Parathyroid adenoma (tissue), 2 donors: ENCODE data around the gene OLFML1.

Experiments
- H2AFZ ChIP-seq: fragments of 300-600 bp; sonication (generic); one replicate; pipeline ENCODE4 v1.7.0; 2017; ENCODE audit warnings: antibody characterized with exemption, mild to moderate bottlenecking
- H3K27ac ChIP-seq: fragments of 300-600 bp; sonication (generic); one replicate; pipeline ENCODE4 v1.7.0; 2017
- H3K27me3 ChIP-seq: fragments of 300-600 bp; sonication (generic); one replicate; pipeline ENCODE4 v1.7.0; 2017; ENCODE audit warnings: low read length; ENCODE audit not compliant: control insufficient read depth, insufficient read depth
- H3K36me3 ChIP-seq: fragments of 300-600 bp; sonication (generic); one replicate; pipeline ENCODE4 v1.7.0; 2017; ENCODE audit warnings: low read length; ENCODE audit not compliant: control insufficient read depth, insufficient read depth
- H3K4me1 ChIP-seq: fragments of 300-600 bp; sonication (generic); one replicate; pipeline ENCODE4 v1.7.0; 2017; ENCODE audit warnings: control low read depth
- H3K4me2 ChIP-seq: fragments of 300-600 bp; sonication (generic); one replicate; pipeline ENCODE4 v1.7.0; 2017; ENCODE audit warnings: low read length
- H3K4me3 ChIP-seq: fragments of 300-600 bp; sonication (generic); one replicate; pipeline ENCODE4 v1.7.0; 2017; ENCODE audit warnings: low read depth, low read length
- H3K79me2 ChIP-seq: fragments of 300-600 bp; sonication (generic); one replicate; pipeline ENCODE4 v1.7.0; 2017; ENCODE audit warnings: control low read depth
- H3K9ac ChIP-seq: fragments of 300-600 bp; sonication (generic); one replicate; pipeline ENCODE4 v1.7.0; 2017; ENCODE audit warnings: mild to moderate bottlenecking
- H3K9me3 ChIP-seq: fragments of 300-600 bp; sonication (generic); one replicate; pipeline ENCODE4 v1.7.0; 2017; ENCODE audit warnings: low read length; ENCODE audit not compliant: control insufficient read depth
- TF ChIP-seq, protein P1 (sequence below): fragments of 300-600 bp; sonication (generic); IDR thresholded peaks from one replicate; pipeline ENCODE4 v1.7.0; 2017; ENCODE audit warnings: antibody characterized with exemption, mild to moderate bottlenecking
- donor health status: primary hyperparathyroidism.

The OLFML1 gene

DNA sequence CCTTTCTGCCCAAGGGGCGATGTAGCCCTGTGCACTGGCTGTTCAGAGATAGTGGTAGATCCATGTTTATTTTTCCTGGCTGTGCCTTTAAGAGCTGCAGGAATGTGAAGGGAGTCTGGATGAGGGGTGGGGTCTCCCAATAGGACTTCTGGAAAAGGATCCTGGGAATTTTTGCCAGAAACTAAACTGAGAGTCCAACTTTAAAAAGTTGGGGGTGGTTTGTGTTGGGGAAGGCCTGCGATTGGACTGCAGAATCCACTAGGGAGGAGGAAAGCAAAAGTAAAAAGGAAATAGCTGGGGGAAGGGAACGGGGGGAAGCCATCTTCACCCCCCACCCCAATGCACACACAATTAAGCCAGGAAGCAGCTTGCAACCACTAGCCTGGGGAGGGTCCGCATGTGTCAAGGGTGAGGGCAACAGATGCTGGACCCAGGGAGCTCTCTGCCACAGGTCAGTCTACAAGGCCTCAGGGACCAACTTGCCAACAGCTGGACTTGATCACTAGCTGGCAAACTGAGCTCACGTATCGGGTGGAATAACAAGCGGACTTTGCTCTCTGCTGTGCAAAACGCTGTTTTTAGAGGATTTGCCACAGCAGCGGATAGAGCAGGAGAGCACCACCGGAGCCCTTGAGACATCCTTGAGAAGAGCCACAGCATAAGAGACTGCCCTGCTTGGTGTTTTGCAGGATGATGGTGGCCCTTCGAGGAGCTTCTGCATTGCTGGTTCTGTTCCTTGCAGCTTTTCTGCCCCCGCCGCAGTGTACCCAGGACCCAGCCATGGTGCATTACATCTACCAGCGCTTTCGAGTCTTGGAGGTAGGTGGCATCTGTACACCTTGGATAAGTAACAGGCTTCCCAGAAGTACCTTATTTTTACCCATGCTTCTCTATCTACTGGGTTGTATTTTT, at the start of gene OLFML1:
Gene OLFML1, plus strand, starts transcription at position 321 of the 912 bp plus-strand sequence. Its CDS starts 370 bp downstream, at position 691.
- H3K27me3 ChIP-seq = no peaks in the 10 kb centered on the region
- no peak within 1 kb of the TSS for H2AFZ ChIP-seq
- no peaks in the 10 kb centered on the region for H3K4me1 ChIP-seq
- no peak within 1 kb of the TSS for H3K27ac ChIP-seq
- TF ChIP-seq, protein P1, sequence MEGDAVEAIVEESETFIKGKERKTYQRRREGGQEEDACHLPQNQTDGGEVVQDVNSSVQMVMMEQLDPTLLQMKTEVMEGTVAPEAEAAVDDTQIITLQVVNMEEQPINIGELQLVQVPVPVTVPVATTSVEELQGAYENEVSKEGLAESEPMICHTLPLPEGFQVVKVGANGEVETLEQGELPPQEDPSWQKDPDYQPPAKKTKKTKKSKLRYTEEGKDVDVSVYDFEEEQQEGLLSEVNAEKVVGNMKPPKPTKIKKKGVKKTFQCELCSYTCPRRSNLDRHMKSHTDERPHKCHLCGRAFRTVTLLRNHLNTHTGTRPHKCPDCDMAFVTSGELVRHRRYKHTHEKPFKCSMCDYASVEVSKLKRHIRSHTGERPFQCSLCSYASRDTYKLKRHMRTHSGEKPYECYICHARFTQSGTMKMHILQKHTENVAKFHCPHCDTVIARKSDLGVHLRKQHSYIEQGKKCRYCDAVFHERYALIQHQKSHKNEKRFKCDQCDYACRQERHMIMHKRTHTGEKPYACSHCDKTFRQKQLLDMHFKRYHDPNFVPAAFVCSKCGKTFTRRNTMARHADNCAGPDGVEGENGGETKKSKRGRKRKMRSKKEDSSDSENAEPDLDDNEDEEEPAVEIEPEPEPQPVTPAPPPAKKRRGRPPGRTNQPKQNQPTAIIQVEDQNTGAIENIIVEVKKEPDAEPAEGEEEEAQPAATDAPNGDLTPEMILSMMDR = no peak
- no peaks in the 10 kb centered on the region for H3K36me3 ChIP-seq
- H3K9me3 ChIP-seq = no peaks in the 10 kb centered on the region
- H3K4me2 ChIP-seq = no peak within 1 kb of the TSS
- no peak within 1 kb of the TSS for H3K9ac ChIP-seq
- no peak within 1 kb of the TSS for H3K4me3 ChIP-seq
- H3K79me2 ChIP-seq = no peaks in the 10 kb centered on the region

DNA sequence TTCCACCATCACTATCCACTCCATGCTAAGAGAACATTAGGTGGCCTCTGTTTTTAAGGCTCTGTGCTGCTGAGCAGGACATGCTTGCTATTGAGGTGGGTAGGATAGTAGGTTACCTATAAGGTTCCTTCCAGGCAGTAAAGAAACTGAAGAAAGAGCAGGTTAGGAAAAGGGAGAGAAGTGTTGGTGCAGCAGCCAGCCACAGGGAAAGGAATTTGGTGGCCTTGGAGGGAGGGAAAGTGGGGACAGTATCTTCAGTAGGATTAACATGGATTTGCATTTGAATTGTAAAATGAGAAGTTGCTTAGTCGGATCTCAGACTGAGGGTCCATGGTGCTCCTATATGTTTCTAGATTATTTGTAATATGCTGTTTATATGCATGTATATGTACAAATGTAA, 49.2 kb upstream of the OLFML1 start:
- Histone ChIP-seq H3K4me1 (no peaks in the 10 kb centered on the region), H3K9ac (no peak overlapping the region), H3K9me3 (no peaks in the 10 kb centered on the region), H3K4me2 (no peak overlapping the region), H3K27ac (no peak overlapping the region), H3K4me3 (no peak overlapping the region), H3K27me3 (no peaks in the 10 kb centered on the region), H3K36me3 (no peaks in the 10 kb centered on the region), H3K79me2 (no peaks in the 10 kb centered on the region), H2AFZ (no peak overlapping the region)
- TF ChIP-seq, protein P1 = no peak

GRCh38 chr11:7436657-7437056, 48.6 kb upstream of the OLFML1 start:
- Histone ChIP-seq H3K36me3 (no peaks in the 10 kb centered on the region), H3K9ac (no peak overlapping the region), H3K4me2 (no peak overlapping the region), H3K27ac (no peak overlapping the region), H3K9me3 (no peaks in the 10 kb centered on the region), H3K4me3 (no peak overlapping the region), H3K27me3 (no peaks in the 10 kb centered on the region), H3K79me2 (no peaks in the 10 kb centered on the region), H2AFZ (no peak overlapping the region), H3K4me1 (no peaks in the 10 kb centered on the region)
- TF ChIP-seq, protein P1 = no peak

DNA sequence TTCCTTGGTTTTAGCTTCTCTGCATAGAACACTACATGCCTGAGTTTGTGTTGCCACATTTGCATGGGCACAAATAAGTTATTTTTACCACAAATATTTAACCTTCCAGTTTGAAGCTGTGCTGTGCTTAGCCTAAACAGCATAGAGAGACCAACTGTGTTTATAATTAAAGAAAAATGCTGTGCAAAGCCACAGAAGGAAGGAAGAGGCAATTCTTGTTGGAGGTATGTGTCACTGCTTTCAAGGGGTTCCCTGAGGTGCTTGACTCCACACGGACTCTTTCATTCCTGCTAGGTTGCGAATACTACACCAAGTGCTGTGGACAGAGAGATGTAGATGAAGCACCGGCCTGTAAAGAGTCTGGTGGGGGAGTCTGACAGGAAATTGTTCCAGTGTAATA, 47.6 kb upstream of the OLFML1 start:
- Histone ChIP-seq H3K4me2 (no peak overlapping the region), H3K36me3 (no peaks in the 10 kb centered on the region), H3K27me3 (no peaks in the 10 kb centered on the region), H2AFZ (no peak overlapping the region), H3K9me3 (no peaks in the 10 kb centered on the region), H3K4me3 (no peak overlapping the region), H3K4me1 (no peaks in the 10 kb centered on the region), H3K9ac (no peak overlapping the region), H3K27ac (no peak overlapping the region), H3K79me2 (no peaks in the 10 kb centered on the region)
- TF ChIP-seq, protein P1 = no peak
